ENCODE measurements around the gene HCFC1. TPM values are rescaled to one million over a fixed set of nuclear protein-coding genes. Genes with fewer than 3 reads are reported as not detected.

Gene HCFC1
- total RNA-seq, 1 donor from 2014 or later = 48.4 TPM

GRCh38 chrX:153974726-153975286, 3.2 kb upstream of the HCFC1 start:
- intact Hi-C loops (cut with DNase I) = no loop called here
- ATAC-seq (no peak), DNase-seq (no peak)
- H3K4me1 ChIP-seq = peaks cover 16% of the 10 kb centered on the region
- H3K36me3 ChIP-seq = no peaks in the 10 kb centered on the region
- TF ChIP-seq, protein P1, sequence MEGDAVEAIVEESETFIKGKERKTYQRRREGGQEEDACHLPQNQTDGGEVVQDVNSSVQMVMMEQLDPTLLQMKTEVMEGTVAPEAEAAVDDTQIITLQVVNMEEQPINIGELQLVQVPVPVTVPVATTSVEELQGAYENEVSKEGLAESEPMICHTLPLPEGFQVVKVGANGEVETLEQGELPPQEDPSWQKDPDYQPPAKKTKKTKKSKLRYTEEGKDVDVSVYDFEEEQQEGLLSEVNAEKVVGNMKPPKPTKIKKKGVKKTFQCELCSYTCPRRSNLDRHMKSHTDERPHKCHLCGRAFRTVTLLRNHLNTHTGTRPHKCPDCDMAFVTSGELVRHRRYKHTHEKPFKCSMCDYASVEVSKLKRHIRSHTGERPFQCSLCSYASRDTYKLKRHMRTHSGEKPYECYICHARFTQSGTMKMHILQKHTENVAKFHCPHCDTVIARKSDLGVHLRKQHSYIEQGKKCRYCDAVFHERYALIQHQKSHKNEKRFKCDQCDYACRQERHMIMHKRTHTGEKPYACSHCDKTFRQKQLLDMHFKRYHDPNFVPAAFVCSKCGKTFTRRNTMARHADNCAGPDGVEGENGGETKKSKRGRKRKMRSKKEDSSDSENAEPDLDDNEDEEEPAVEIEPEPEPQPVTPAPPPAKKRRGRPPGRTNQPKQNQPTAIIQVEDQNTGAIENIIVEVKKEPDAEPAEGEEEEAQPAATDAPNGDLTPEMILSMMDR (IDR thresholded peaks at IDR 0.05) = no peak
- H3K27me3 ChIP-seq (ENCODE audit: low read depth) = no peaks in the 10 kb centered on the region
- no peak overlapping the region for H3K4me3 ChIP-seq
- H3K27ac ChIP-seq = peak overlapping the region; percentile 99
- no peaks in the 10 kb centered on the region for H3K9me3 ChIP-seq

DNA sequence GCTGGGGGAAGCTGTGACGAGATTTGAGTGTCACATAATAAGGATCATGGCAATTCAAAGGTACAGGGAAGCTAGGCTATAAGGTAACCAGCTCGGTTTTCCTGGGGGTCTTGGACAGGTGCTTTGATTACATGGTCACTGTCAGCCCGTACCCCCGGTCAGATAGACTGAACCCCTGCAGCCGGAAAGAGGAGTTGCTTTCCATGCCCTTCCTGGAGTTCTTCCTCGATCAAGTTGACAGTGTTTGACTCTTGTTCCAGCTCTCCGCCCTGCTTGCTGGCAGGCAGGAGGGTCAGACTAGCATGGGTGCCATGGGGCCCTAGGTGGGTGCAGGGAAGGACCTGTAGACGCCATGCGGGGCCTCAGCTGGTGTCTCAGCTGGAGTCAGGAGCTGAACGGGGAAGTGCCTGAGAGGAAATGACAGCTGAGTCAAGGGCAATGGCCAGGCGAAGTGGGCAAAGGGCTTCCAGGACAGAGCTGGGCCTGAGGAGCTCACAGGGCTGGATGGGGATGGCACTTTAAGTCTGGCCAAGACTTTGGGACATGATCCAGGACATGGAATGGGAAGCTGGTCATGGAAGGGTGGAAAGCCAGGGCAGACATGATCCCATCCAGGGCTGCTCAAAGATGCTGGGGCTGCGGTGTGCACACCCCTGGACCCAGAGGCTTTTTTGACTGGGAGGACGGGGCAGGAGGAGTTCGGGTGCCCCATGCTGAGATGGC, 2.5 kb upstream of the HCFC1 start:
- Histone ChIP-seq H3K27ac (peak overlapping the region; percentile 99), H3K9me3 (no peaks in the 10 kb centered on the region), H3K4me1 (peaks cover 19% of the 10 kb centered on the region), H3K36me3 (no peaks in the 10 kb centered on the region), H3K27me3 (ENCODE audit: low read depth) (no peaks in the 10 kb centered on the region), H3K4me3 (peak overlapping the region; percentile 74)
- no peak for DNase-seq
- intact Hi-C loops (cut with DNase I) = no loop called here
- ATAC-seq = no peak
- TF ChIP-seq, protein P1 (IDR thresholded peaks at IDR 0.05) = no peak

DNA sequence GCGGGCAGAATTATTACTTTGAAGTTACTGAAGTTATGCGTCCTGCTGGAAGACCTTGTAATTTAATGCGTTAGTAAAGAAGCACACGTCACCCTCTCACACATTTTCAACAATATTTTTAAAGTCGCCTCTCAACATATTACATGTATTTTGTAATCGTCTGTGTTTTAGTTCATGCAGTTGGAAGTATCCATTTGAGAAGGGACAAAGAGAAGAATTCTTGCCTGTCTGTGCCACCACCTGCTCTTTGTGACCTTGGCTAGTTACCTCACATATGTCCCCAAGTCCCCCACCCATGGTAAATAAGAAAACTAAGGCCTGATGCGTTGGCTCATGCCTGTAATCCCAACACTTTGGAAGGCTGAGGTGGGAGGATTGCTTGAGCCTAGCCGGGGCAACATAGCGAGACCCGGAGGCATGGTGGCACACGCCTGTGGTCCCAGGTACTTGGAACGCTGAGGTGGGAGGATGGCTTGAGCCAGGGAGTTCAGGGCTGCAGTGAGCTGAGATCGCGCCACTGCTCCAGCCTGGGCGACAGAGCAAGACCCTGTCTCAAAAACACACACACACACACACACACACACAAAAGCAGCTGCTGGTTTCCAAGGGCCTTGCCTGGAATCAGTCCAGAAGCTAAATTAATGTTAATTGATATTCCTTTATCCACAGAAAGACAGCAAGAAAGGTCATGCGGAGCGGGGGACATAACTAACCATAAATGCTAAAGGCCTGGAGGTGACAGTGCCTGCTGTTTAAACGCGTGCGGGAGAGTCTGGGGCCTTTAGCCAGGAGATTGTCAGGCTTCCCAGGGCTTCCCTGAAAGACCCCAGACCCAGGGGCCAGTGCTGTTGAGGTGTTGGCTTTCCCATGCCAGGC, 1.7 kb upstream of the HCFC1 start:
- peak overlapping the region; percentile 74 for H3K4me3 ChIP-seq
- H3K27me3 ChIP-seq (ENCODE audit: low read depth) = no peaks in the 10 kb centered on the region
- no peaks in the 10 kb centered on the region for H3K9me3 ChIP-seq
- DNase-seq (no peak), ATAC-seq (no peak)
- H3K27ac ChIP-seq = peak overlapping the region; percentile 99
- TF ChIP-seq, protein P1 (IDR thresholded peaks at IDR 0.05) = no peak
- intact Hi-C loops (cut with DNase I) = no loop called here
- no peaks in the 10 kb centered on the region for H3K36me3 ChIP-seq
- peaks cover 27% of the 10 kb centered on the region for H3K4me1 ChIP-seq

GRCh38 chrX:153972368-153973126, 929 bp upstream of the HCFC1 start, which contains the start of gene TMEM187:
Gene TMEM187, plus strand, starts transcription at chrX:153972754. Its CDS starts 9,309 bp downstream, at chrX:153982063.
- Histone ChIP-seq H3K27ac (peak within 1 kb of the TSS; percentile 99), H3K36me3 (no peaks in the 10 kb centered on the region), H3K4me1 (peaks cover 34% of the 10 kb centered on the region), H3K27me3 (ENCODE audit: low read depth) (no peaks in the 10 kb centered on the region), H3K9me3 (no peaks in the 10 kb centered on the region), H3K4me3 (peak within 1 kb of the TSS; percentile 74)
- ATAC-seq = peak; percentile 74 to 81
- intact Hi-C loops (cut with DNase I) = no loop called here
- TF ChIP-seq, protein P1 (IDR thresholded peaks at IDR 0.05) = no peak
- peak; percentile 89 for DNase-seq

DNA sequence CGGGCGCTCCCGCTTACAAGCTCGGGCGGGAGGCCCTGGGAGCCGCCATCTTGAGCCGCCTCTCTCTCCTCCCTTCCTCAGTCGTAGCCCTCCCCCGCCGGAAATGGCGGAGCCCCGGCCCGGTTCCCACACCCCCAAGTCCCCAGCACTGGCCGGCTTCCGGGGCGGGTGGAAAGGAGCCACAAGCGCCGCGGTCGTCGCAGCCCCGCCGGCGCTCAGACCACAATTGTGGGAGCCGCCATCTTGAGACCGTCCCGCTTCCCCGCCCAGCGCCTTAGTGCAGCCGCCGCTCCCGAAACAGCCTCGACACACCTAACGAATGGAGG, 531 bp downstream of the HCFC1 start:
- Histone ChIP-seq H3K9me3 (no peaks in the 10 kb centered on the region), H3K27me3 (ENCODE audit: low read depth) (no peaks in the 10 kb centered on the region), H3K27ac (peak overlapping the region; percentile 99), H3K36me3 (no peaks in the 10 kb centered on the region), H3K4me3 (peak overlapping the region; percentile 74), H3K4me1 (peaks cover 49% of the 10 kb centered on the region)
- peak; percentile 86 to 88 for ATAC-seq
- peak; percentile 91 for DNase-seq
- intact Hi-C loops (cut with DNase I) = no loop called here
- TF ChIP-seq, protein P1 (IDR thresholded peaks at IDR 0.05) = no peak

Data from lower lobe of right lung (tissue), 2 donors.